COLO668 (cell line): ENCODE results near the gene GBE1.

Source experiments
- DNase-seq: peaks from one replicate; lab custom pipeline; 2025; ENCODE audit not compliant: unreplicated experiment; lab: John Stamatoyannopoulos, UW

GBE1 gene

DNA sequence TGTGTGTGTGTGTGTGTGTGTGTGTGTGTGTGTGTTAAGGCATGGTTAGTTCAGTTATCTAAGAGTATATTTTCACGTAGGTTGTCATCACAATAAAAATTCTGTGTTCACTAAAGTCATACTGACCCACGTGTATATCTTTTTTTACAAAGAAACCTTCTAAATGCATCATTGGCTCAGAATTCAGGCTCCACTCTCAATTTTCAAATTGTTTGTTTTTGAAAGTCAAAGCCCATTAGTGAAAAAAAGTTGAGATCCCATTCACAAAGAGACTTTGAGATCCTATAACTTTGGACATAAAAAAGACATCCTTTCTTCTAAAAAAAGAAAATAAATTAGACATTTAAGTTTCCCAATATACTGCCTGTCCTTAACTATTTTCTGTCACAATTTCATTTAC, 59.3 kb downstream of the GBE1 start:
- DNase-seq: no peak

- no peak for DNase-seq
These were observed 61.7 kb downstream of the GBE1 start for GRCh38 chr3:81699536-81700320.

- DNase-seq: no peak
These were observed 65.4 kb downstream of the GBE1 start for GRCh38 chr3:81696090-81696489.

- DNase-seq: no peak
These were observed 66.1 kb downstream of the GBE1 start for GRCh38 chr3:81695302-81695701.

DNA sequence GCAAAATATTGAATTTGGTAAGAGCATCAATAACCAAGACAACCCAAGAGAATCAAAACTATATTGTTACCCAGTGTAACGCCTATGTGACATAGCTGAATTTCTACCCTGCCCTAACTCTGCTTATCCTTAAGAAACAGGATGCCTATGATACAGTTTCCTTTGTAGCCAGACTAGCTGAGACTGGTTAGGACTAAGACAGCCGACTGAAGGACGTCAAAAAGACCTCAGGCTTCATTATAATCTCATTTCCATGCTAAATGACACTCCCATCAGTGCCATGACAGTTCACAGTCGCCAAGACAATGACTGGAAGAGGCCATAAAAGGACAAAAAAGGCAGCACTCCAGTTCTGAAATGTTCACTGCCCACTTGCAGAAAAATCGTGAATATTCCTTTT, 66.8 kb downstream of the GBE1 start:
- no peak for DNase-seq

- no peak for DNase-seq
These were observed 68.7 kb downstream of the GBE1 start for GRCh38 chr3:81692766-81693165.

- no peak for DNase-seq
These were observed 71.8 kb downstream of the GBE1 start for GRCh38 chr3:81689617-81690016.

DNA sequence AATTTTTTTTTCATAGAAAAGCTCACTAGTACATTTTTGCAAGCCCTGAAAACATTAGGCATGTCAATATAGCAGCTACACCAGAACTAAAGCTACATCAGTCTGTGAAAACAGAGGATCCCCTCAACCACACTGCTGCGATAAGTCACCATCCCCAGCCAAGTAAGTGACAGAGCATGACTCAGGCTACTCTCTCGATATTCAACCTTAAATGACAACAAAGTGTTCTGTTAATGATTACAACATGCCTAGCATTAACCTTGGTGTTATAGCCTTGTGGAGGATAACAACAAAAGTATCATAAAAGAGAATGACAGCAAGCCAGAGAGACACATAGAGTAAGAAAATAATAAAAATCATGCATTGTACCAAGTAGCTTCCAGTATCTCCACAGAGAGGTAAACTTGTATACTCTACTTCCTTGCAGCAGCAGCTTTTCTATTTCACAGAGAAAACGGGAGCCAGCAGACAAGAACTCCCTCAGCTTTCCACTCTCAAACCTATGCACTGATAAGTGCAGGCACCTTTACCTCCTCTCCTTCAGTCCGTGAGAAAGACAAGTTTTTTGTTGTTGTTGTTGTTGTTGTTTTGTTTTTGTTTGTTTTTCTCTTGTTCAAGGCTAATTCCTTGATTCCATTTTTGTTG, 76.6 kb downstream of the GBE1 start:
- no peak for DNase-seq

DNA sequence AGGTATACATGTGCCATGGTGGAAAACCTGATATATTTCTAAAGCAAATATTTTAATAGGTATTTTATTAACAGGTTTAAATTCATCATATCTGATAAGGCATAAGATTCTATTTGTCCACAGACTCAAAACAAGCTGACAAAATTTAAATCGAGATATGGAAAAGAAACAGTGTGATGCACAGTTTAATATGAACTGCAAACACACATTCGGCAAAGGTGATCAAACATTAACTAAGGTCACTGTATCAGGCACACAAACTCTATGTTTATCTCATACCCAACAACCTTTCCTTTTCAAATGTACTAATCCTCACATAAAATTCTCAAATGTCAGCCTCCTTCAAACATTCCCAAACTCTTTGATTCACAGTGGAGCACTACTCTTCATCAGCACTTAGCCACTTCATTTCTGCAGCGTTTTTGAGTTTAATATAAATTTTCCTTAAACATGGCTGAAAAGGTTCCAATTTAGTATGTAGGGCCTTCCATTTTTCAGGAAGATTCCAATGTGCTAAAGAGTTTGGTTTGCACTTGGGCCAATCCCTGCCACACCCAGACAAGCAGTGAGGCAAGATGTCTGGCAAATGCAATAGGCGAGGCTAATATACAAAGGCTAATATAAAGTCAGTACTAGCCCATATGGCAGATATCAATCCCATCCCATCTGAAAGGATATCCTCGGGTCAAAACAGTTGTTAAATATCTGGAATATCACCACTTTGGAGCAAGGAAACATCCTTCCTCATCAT, 84.6 kb downstream of the GBE1 start:
- no peak for DNase-seq

DNA sequence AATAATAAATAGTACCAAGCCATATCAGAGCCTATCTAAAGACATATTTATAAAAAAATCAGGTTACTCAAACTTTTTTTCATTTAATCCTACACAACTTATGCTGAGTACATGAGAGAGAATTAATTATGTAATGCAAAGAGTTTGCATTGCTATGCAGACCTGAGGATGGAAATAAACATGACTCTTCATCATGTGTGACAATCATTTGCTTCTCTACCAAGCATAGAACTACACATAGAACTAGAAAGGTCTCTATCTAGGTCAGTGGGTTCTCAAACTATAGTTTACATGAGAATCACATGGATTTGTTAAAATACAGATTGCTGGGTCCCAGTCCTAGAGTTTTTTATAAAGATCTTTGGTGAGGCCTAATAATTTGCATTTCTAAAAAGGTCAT, 86.8 kb downstream of the GBE1 start:
- DNase-seq: no peak

DNA sequence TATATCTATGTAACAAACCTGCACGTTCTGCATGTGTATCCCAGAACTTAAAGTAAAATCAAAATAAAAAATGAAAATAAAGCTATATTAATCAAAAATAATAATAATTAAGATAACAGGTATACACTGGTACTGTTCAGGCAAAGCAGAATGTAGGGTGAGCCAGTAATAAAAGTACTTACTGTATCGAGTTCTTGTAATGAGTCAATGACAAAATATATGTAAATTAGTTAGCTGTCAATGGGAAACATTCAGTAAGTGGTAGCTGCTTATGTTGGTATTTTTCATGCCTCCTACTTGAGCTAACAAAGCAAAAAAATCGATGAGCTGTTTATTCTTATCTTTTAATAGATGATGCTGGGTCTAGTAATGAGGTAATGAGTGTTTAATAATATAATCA, 93.2 kb downstream of the GBE1 start:
- no peak for DNase-seq

GRCh38 chr3:81666502-81667121, 94.8 kb downstream of the GBE1 start:
- DNase-seq: no peak

DNA sequence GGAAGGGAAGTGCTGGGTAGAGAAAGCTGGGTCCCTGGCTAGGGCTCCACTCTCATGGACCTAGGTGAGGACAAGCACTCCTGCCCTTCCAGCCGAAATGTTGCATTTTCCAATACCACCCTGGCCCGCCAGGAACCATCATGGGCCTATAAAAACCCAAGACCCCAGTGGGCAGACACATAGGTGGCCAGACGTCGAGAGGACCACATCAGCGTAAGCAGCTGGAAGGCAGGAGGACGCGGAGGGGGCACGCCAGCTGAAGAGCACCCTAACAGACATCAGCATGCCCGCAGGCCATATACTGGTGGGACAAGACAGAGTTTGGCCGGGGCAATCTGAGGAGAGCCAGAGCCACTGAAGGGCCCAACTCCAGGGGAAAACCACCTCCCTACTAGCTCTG, 98.3 kb downstream of the GBE1 start:
- DNase-seq: no peak

DNA sequence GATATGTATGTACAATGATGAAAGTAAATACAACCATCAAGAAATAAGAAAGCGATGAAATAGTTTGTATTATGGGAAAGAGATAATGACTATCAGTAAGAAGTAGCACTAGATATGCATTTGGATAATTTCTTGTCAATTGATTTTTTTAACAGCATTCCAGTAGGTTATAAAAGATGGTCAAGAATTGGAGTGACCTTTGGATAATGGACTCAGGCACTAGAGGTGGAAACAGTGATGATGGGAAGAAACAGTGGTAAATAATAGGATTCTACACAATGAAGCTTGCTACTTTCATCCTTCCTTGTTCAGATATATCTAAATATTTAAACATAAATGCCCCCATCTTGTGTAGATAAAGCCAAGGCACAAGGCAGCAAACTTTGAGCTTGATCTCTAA, 101.4 kb downstream of the GBE1 start:
- DNase-seq: no peak

- DNase-seq: no peak
These were observed 103.0 kb downstream of the GBE1 start for GRCh38 chr3:81658322-81658997.

DNA sequence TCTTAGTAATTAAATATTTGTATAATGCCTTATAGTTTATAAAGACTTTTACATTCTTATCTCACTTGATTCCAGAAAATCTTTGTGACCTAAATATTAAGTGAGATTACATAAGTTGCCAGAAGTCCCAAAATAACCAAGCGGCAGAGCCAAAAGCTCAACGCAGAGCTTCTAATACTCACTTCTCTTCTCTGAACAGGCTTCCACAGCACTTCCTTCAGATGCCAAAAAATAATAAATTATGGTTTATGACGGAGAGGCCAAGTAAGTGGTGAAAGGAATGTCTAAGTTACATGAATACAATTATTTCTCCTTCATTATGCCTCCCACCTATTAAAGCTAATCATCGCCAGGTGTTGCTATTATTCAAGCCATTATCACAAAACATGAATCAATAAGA, 110.3 kb downstream of the GBE1 start:
- no peak for DNase-seq

- no peak for DNase-seq
These were observed 111.3 kb downstream of the GBE1 start for GRCh38 chr3:81650187-81650586.

DNA sequence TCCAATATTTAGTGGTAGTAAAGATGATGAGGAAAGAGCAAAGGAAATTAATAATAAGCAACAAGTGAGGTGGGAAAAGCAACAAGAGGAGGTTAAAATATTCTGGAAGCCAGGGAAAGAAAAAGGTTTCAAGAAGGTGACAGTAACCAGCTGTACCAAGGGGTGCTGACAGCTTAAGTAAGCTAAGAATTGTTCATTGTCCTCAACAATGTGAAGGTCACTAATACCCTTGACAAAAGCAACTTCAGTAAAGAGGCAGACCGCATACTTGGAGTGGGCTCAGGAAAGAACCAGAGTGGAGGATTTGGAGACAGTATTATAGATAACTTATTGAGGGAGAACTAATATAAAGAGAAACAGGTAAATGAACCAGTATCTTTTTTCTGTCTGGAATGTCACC, 116.2 kb downstream of the GBE1 start:
- DNase-seq: no peak

GRCh38 chr3:81643721-81644120, 117.7 kb downstream of the GBE1 start:
- peak; percentile 3 for DNase-seq

- no peak for DNase-seq
These were observed 123.0 kb downstream of the GBE1 start for GRCh38 chr3:81638480-81638879.

GRCh38 chr3:81632659-81633058, 128.8 kb downstream of the GBE1 start:
- DNase-seq: no peak
